HG03095 (cell line): ENCODE measurements around the gene DNAH6.
"Not testable (repeated sequence)": the region's sequence is repeated elsewhere in the genome, so short reads cannot be mapped to it uniquely, and the experiment has no call there.

Source experiments
- ATAC-seq: cut with Tn5 transposase; IDR thresholded peaks from one replicate; pipeline ENCODE4 v1.9.1; 2021; ENCODE audit warnings: moderate library complexity; ENCODE audit not compliant: unreplicated experiment

DNAH6 gene

GRCh38 chr2:84862006-84862405 lies 345.7 kb downstream of the DNAH6 start:
- ATAC-seq = no peak

GRCh38 chr2:84865181-84865783 lies 349.0 kb downstream of the DNAH6 start:
- no peak for ATAC-seq

- no peak for ATAC-seq
Measured at GRCh38 chr2:84866122-84866521, 349.8 kb downstream of the DNAH6 start.

- not testable (repeated sequence) for ATAC-seq
Measured at GRCh38 chr2:84868327-84868726, 352.0 kb downstream of the DNAH6 start.
